ENCODE measurements around the gene AAMP.

AAMP gene

GRCh38 chr2:218291318-218292047 is 21.5 kb upstream of the AAMP start:
- no peaks in the 10 kb centered on the region for H3K36me3 ChIP-seq (ENCODE audit: control insufficient read depth, insufficient read depth, low read length)
- no peak for TF ChIP-seq CTCF (IDR thresholded peaks at IDR 0.05)
- H3K9ac ChIP-seq, result peak overlapping the region; percentile 65
- peak overlapping the region; percentile 82 for H3K27ac ChIP-seq
- H3K4me3 ChIP-seq (ENCODE audit: low read depth, low read length), result peak overlapping the region; percentile 94
- peaks cover 14% of the 10 kb centered on the region for H3K79me2 ChIP-seq
- H3K4me1 ChIP-seq, result peaks cover 41% of the 10 kb centered on the region
- H2AFZ ChIP-seq, result peak overlapping the region; percentile 79
- no peaks in the 10 kb centered on the region for H3K9me3 ChIP-seq (ENCODE audit: control insufficient read depth, low read length)
- no peaks in the 10 kb centered on the region for H3K27me3 ChIP-seq (ENCODE audit: control insufficient read depth, insufficient read depth, low read length)
- peak overlapping the region; percentile 85 for H3K4me2 ChIP-seq (ENCODE audit: low read length)

- peak overlapping the region; percentile 85 for H3K4me2 ChIP-seq (ENCODE audit: low read length)
- H3K27me3 ChIP-seq (ENCODE audit: control insufficient read depth, insufficient read depth, low read length), result no peaks in the 10 kb centered on the region
- H3K4me1 ChIP-seq, result peaks cover 43% of the 10 kb centered on the region
- H3K4me3 ChIP-seq (ENCODE audit: low read depth, low read length), result peak overlapping the region; percentile 94
- peak overlapping the region; percentile 82 for H3K27ac ChIP-seq
- peaks cover 17% of the 10 kb centered on the region for H3K79me2 ChIP-seq
- no peaks in the 10 kb centered on the region for H3K9me3 ChIP-seq (ENCODE audit: control insufficient read depth, low read length)
- H2AFZ ChIP-seq, result no peak overlapping the region
- TF ChIP-seq CTCF (IDR thresholded peaks at IDR 0.05), result no peak
- no peak overlapping the region for H3K9ac ChIP-seq
- no peaks in the 10 kb centered on the region for H3K36me3 ChIP-seq (ENCODE audit: control insufficient read depth, insufficient read depth, low read length)
Observed at GRCh38 chr2:218290316-218291261, 20.7 kb upstream of the AAMP start.

- Histone ChIP-seq H3K4me3 (ENCODE audit: low read depth, low read length) (peak overlapping the region; percentile 94), H3K79me2 (peaks cover 25% of the 10 kb centered on the region), H2AFZ (no peak overlapping the region), H3K4me2 (ENCODE audit: low read length) (peak overlapping the region; percentile 85), H3K36me3 (ENCODE audit: control insufficient read depth, insufficient read depth, low read length) (no peaks in the 10 kb centered on the region), H3K9ac (no peak overlapping the region), H3K27ac (peak overlapping the region; percentile 82), H3K4me1 (peaks cover 44% of the 10 kb centered on the region), H3K27me3 (ENCODE audit: control insufficient read depth, insufficient read depth, low read length) (no peaks in the 10 kb centered on the region), H3K9me3 (ENCODE audit: control insufficient read depth, low read length) (no peaks in the 10 kb centered on the region)
- TF ChIP-seq CTCF (IDR thresholded peaks at IDR 0.05), result no peak
Observed at GRCh38 chr2:218289639-218290315, 19.8 kb upstream of the AAMP start.

GRCh38 chr2:218286570-218287459 is 16.9 kb upstream of the AAMP start:
- Histone ChIP-seq H3K79me2 (peaks cover 33% of the 10 kb centered on the region), H3K27ac (peak overlapping the region; percentile 86), H2AFZ (peak overlapping the region; percentile 58), H3K9ac (peak overlapping the region; percentile 7), H3K4me3 (ENCODE audit: low read depth, low read length) (peak overlapping the region; percentile 28), H3K4me1 (peaks cover 42% of the 10 kb centered on the region), H3K36me3 (ENCODE audit: control insufficient read depth, insufficient read depth, low read length) (no peaks in the 10 kb centered on the region), H3K27me3 (ENCODE audit: control insufficient read depth, insufficient read depth, low read length) (no peaks in the 10 kb centered on the region), H3K9me3 (ENCODE audit: control insufficient read depth, low read length) (no peaks in the 10 kb centered on the region), H3K4me2 (ENCODE audit: low read length) (peak overlapping the region; percentile 61)
- TF ChIP-seq CTCF (IDR thresholded peaks at IDR 0.05), result no peak
